HFFc6 (cell line): ENCODE data around the gene FBXW4. TPM values are rescaled to one million over a fixed set of nuclear protein-coding genes. Genes with fewer than 3 reads are reported as not detected.

Source experiments
- DNase-seq: peaks from one replicate; pipeline ENCODE4 v3.0.0-alpha.2; 2018
- H3K27ac Mint-ChIP-seq: 2 replicates; pipeline ENCODE4 v1.8.0; 2020; ENCODE audit warnings: mild to moderate bottlenecking, mixed read lengths
- H3K27me3 Mint-ChIP-seq: 2 replicates; pipeline ENCODE4 v1.8.0; 2021; ENCODE audit warnings: mild to moderate bottlenecking, moderate library complexity, mixed read lengths; ENCODE audit not compliant: insufficient read depth
- H3K36me3 Mint-ChIP-seq: 2 replicates; pipeline ENCODE4 v1.8.0; 2021; ENCODE audit warnings: low read depth, mixed read lengths
- H3K4me1 Mint-ChIP-seq: 2 replicates; pipeline ENCODE4 v1.8.0; 2020; ENCODE audit warnings: low read depth, mixed read lengths
- H3K4me3 Mint-ChIP-seq: 2 replicates; pipeline ENCODE4 v1.8.0; 2020; ENCODE audit warnings: mild to moderate bottlenecking, moderate library complexity, mixed read lengths
- H3K9me3 Mint-ChIP-seq: 2 replicates; pipeline ENCODE4 v1.8.0; 2020; ENCODE audit warnings: mild to moderate bottlenecking, mixed read lengths
- CTCF ChIP-seq: fragments of 200-600 bp; sonication (generic); IDR thresholded peaks from 2 replicates; pipeline ENCODE4 v1.5.0; 2021; ENCODE audit warnings: antibody characterized with exemption, mild to moderate bottlenecking
- microRNA-seq: library from miRNA; unstranded; fragments of <30 nt; microRNA quantifications from one replicate; pipeline ENCODE4, GENCODE V29; 2019
- total RNA-seq, 6 experiments: library from RNA; stranded (reverse); fragmentation: NEBNext Ultra II Directional; extraction: Animal tissue kit (Norgen Biotek cat#: 25700); gene quantifications; 2 replicates in 1 of 6; 3 replicates in 5 of 6; pipeline ENCODE4 v1.2.3, GENCODE V29; 2021

FBXW4 gene
- total RNA-seq, 6 experiments from 2014 or later: 22.9 to 33.3 (median 28.8) TPM

- no peak for DNase-seq
- no peaks in the 10 kb centered on the region for H3K36me3 Mint-ChIP-seq
- no peaks in the 10 kb centered on the region for H3K9me3 Mint-ChIP-seq
- no peak for TF ChIP-seq CTCF
- H3K4me3 Mint-ChIP-seq: no peak overlapping the region
- H3K4me1 Mint-ChIP-seq: peaks cover 10% of the 10 kb centered on the region; the same call in 1 of the 2 replicates
- H3K27ac Mint-ChIP-seq: no peak overlapping the region
- H3K27me3 Mint-ChIP-seq: peaks cover 47% of the 10 kb centered on the region
Observed at GRCh38 chr10:101564490-101564991, 130.4 kb downstream of the FBXW4 start.

DNA sequence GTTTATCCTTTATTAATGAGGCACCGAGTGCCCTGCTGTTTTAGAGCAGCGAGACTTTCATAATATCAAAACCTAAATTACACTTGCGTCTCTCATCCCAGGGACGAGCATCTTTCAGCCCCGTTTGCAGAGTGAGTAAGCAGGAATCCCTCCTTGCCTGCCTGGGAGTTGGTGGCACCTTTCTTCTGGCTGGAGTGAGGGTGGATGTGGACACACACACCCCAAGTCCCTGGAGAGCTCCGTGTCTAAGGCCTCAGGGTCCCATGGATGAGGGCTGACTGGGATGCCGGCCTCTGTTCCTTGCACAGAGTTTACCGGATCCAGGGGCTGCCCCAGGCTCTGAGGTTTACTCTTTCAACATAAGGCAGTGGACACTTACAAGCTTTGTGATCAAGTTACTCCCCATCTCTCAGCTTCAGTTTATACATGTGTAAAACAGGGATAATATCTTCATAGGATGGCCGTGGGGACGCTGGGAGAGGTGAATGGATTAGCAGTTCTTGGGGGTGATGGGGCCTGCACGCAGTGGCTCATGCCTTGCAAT, 131.4 kb downstream of the FBXW4 start:
- Mint-ChIP-seq H3K36me3 (no peaks in the 10 kb centered on the region), H3K27me3 (peaks cover 45% of the 10 kb centered on the region), H3K9me3 (no peaks in the 10 kb centered on the region), H3K4me1 (peaks cover 13% of the 10 kb centered on the region), H3K4me3 (no peak overlapping the region), H3K27ac (no peak overlapping the region)
- DNase-seq: no peak
- no peak for TF ChIP-seq CTCF

- Mint-ChIP-seq H3K4me1 (peaks cover 19% of the 10 kb centered on the region), H3K27me3 (peaks cover 40% of the 10 kb centered on the region), H3K36me3 (no peaks in the 10 kb centered on the region), H3K4me3 (no peak overlapping the region), H3K9me3 (no peaks in the 10 kb centered on the region), H3K27ac (no peak overlapping the region)
- no peak for TF ChIP-seq CTCF
- no peak for DNase-seq
Observed at GRCh38 chr10:101563007-101563406, 132.0 kb downstream of the FBXW4 start.

GRCh38 chr10:101562231-101562630, 132.7 kb downstream of the FBXW4 start:
- H3K27me3 Mint-ChIP-seq: peaks cover 38% of the 10 kb centered on the region
- H3K9me3 Mint-ChIP-seq: no peaks in the 10 kb centered on the region
- no peaks in the 10 kb centered on the region for H3K36me3 Mint-ChIP-seq
- no peak overlapping the region for H3K4me3 Mint-ChIP-seq
- no peak overlapping the region for H3K27ac Mint-ChIP-seq
- TF ChIP-seq CTCF: no peak
- DNase-seq: no peak
- H3K4me1 Mint-ChIP-seq: peaks cover 24% of the 10 kb centered on the region

DNA sequence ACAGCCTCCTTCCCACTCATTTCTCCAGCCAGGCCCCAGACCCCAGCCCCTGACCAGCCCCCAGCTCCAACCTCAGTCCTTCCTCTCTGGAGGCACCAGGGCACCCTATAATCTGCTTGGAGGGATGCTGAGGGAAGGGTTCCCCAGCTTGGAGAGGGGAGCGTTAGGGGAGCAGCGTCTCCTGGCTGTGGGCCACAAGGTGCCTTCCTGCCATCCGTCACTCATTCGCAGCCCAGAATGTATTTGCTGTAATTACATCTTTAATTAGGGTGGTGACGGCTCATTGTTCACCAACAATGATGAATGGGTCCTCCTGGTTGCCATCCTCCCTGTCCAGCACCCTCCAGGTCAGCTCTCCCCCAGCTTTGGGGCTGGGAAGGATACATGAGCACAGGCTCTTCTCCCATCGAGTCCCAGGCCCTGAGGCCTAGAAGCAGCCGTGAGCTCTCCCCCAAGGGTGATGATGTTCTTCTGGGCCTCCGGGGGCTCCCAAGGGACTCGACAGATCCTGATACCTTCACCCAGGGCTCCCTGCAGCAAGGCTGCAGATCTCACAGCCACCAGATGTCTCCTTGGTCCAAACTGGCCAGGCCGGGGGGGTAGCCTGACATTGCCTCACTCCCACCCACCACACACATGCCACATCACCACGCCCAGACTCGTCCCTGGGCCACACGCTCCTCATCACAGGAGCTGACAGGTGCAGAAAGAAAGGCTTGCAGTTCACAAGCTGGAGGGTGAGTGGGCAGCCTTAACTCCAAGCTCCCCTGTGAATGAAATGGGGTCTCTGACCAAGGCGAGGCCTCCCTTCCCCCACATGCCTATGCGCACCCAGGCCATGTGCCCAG, 133.7 kb downstream of the FBXW4 start:
- H3K27ac Mint-ChIP-seq: no peak overlapping the region
- no peaks in the 10 kb centered on the region for H3K36me3 Mint-ChIP-seq

More for the DNA sequence above, 133.7 kb downstream of the FBXW4 start:
- no peak for DNase-seq
- H3K4me3 Mint-ChIP-seq: no peak overlapping the region
- H3K9me3 Mint-ChIP-seq: no peaks in the 10 kb centered on the region
- no peak for TF ChIP-seq CTCF
- H3K27me3 Mint-ChIP-seq: peaks cover 33% of the 10 kb centered on the region
- H3K4me1 Mint-ChIP-seq: peaks cover 17% of the 10 kb centered on the region

Small RNA genes lying within 50 kb of the gene (microRNA-seq; reads per million reads assigned to microRNA genes)
- gene MIR3158-1: not detected
- not detected for gene MIR3158-2

Other genes with a start within 250 kb of the FBXW4 start
- 10 to 100 TPM; 19.3 to 20.9 (median 19.7) TPM for gene POLL, start 106.9 kb downstream of the FBXW4 start, total RNA-seq
- gene DPCD, start 106.8 kb downstream of the FBXW4 start, total RNA-seq: 10 to 100 TPM; 30.6 to 36.1 (median 32.5) TPM
- gene FGF8, start 80.9 kb upstream of the FBXW4 start, total RNA-seq: not detected
- gene NPM3, start 88.3 kb upstream of the FBXW4 start, total RNA-seq: 10 to 100 TPM; 51.8 to 64.6 (median 54.8) TPM
- 10 to 100 TPM; 56.2 to 61.6 (median 59.1) TPM for gene OGA, start 123.3 kb upstream of the FBXW4 start, total RNA-seq
- gene KCNIP2, start 148.6 kb upstream of the FBXW4 start, total RNA-seq: 1 to 10 TPM in 1 of 6 experiments, under 1 TPM in 5; 0.31 to 1.3 (median 0.50) TPM